Omental fat pad (tissue), 4 donors: ENCODE data around the gene MFAP3. TPM values are rescaled to one million over a fixed set of nuclear protein-coding genes. Genes with fewer than 3 reads are reported as not detected.
"Not testable (repeated sequence)": the region's sequence is repeated elsewhere in the genome, so short reads cannot be mapped to it uniquely, and the experiment has no call there.

Experiments
- ATAC-seq: fragments of 150-250 bp; one replicate; pipeline ENCODE4 v1.9.1; 2016; ENCODE audit warnings: mild to moderate bottlenecking, moderate library complexity; ENCODE audit not compliant: low FRiP score
- DNase-seq: peaks from one replicate; pipeline ENCODE4 v3.0.0-alpha.2; 2019; ENCODE audit warnings: low spot score
- total RNA-seq, 4 donors: library from RNA; depleted of rRNA; stranded (reverse); fragments of >200 nt; gene quantifications; one replicate each; pipeline ENCODE4 v1.1.0, GENCODE V29; 2016
- TF ChIP-seq, protein P1 (sequence below), 3 donors: fragments of 450-650 bp; IDR thresholded peaks; one replicate each; pipeline ENCODE4 v1.5.1; 2016 to 2017; ENCODE audit warnings: antibody characterized with exemption in 3 of 3, mild to moderate bottlenecking in 3 of 3, moderate library complexity in 2 of 3

The MFAP3 gene
- total RNA-seq, 4 donors from 2014 or later = 33.1 to 99.6 (median 43.1) TPM

- TF ChIP-seq, protein P1, sequence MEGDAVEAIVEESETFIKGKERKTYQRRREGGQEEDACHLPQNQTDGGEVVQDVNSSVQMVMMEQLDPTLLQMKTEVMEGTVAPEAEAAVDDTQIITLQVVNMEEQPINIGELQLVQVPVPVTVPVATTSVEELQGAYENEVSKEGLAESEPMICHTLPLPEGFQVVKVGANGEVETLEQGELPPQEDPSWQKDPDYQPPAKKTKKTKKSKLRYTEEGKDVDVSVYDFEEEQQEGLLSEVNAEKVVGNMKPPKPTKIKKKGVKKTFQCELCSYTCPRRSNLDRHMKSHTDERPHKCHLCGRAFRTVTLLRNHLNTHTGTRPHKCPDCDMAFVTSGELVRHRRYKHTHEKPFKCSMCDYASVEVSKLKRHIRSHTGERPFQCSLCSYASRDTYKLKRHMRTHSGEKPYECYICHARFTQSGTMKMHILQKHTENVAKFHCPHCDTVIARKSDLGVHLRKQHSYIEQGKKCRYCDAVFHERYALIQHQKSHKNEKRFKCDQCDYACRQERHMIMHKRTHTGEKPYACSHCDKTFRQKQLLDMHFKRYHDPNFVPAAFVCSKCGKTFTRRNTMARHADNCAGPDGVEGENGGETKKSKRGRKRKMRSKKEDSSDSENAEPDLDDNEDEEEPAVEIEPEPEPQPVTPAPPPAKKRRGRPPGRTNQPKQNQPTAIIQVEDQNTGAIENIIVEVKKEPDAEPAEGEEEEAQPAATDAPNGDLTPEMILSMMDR (IDR thresholded peaks at IDR 0.05) = no peak
- no peak for DNase-seq
- ATAC-seq = no peak
Measured at GRCh38 chr5:154060606-154061005, 21.8 kb downstream of the MFAP3 start.

DNA sequence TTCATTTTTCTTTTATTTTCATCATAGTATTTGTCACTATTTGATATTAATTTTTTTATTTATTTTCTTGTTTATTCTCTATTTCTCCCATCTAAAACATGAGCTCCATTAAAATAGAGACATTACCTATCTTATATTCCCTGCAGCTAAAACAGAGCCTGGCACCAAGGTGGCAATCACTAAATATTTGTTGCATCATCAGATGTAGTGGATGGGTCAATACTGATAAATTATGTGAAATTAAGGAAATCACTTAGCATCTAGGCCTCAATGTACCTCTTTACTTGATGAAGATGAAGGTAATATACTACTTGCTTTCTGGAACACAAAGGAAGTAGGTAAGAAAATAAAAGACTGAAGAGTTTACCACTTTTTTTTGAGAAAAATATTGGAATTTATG lies 24.6 kb downstream of the MFAP3 start:
- ATAC-seq (no peak), DNase-seq (no peak)
- TF ChIP-seq, protein P1 (IDR thresholded peaks at IDR 0.05) = no peak

DNA sequence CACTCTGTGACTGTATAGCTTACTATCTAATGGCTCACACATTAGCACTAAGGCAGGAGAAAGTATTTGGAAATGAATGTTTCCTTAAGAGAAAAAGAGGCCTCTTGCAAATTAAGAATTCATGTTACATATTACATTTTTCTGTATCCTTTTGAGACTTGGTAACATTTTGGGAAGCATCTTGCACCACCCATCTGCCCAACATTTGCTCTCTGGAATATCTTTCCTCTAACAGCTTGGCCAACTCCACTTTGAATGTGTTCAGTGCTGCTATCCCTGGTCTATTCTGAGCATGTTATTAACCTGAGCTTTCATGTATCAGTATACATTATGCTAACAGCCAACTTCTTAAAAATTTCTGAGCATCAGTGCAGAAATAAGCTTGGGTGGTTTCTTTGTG lies 27.2 kb downstream of the MFAP3 start:
- TF ChIP-seq, protein P1 (IDR thresholded peaks at IDR 0.05) = no peak
- ATAC-seq (no peak), DNase-seq (no peak)

DNA sequence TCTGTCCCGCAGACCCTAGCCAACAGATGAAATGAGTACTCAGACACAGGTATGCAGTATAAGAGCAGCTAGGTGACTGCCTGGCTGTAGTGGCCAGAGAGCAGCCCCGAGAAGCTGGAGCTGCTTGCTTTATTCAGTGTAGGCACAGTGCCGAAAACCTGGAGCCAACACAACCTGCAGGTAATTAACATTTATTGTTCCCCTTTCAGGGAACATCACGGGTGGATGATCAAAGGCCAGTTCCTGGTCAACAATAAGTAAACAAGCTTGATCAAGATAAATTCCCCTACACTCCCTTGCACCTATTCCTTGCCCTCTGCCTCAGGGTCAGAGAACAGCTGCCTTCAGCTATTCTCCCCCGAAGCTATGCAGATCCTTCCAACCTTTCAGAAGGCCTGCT lies 31.1 kb downstream of the MFAP3 start:
- not testable (repeated sequence) for ATAC-seq, DNase-seq

DNA sequence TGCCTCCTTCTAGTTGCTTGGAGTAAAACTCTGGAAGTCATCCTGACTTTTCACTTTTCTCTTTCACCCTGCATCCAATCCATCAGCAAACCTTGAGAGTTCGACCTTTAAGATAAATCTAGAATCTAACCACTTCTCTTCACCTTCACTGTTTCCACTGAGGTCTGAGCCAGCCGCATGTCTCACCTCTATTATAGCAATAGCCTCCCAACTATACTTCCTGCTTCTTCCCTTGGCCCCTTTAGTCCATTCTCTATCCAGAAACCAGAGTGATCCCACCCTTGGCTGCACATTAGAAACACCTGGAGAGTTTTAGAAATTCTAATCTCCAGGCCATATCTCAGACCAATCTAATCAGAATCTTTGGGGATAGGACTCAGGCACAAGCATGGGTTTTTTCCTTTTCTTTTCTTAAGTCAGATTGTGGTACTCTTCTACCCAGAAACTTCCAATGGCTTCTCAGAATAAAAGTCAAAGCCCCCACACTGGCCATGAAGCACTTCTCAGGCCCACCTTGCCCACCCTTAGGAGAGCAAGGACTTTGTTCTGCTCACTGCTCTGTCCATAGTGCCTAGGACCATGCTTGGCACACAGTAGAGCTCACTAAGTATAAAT lies 33.1 kb downstream of the MFAP3 start:
- DNase-seq (no peak), ATAC-seq (no peak)
- TF ChIP-seq, protein P1 (IDR thresholded peaks at IDR 0.05) = no peak

DNA sequence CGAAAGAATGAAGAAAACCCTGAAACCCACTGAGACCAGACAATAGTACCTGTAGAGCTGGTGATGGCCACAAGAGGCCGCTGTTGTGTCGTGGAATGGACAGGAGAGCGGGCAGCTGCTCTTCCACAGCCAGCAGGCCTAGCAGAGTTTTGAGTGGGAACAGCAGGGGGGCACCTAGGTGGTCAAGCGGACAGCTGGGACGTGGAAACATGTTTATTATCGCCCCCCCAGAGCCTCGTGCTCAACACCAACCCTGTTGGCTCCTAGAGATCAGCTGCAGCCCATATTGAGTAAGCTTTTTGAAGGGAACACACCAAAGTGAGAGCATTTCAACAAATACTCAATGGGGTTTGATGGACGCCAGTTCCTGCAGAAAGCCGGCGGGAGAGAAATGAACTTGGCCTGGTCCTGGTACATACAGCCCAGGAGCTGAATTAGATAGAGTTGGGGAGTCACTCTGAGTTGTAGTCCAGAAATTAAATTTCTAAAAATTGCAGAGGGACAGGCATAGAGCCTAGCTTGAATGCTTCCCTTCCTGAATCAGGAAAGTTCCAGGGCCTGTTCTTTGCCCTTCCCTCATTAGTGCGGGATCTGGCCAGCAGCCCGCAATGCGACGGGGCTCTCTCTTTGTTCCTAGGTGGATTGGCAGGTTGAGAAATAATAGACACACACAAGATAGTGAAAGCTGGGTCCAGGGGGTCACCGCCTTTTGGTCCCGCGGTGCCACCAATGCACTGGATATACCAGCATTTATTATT lies 33.8 kb downstream of the MFAP3 start:
- peak; percentile 93 for DNase-seq
- TF ChIP-seq, protein P1 (IDR thresholded peaks at IDR 0.05) = peak in 2 of 3 donors; percentile 64 to 83
- ATAC-seq = peak; percentile 85

DNA sequence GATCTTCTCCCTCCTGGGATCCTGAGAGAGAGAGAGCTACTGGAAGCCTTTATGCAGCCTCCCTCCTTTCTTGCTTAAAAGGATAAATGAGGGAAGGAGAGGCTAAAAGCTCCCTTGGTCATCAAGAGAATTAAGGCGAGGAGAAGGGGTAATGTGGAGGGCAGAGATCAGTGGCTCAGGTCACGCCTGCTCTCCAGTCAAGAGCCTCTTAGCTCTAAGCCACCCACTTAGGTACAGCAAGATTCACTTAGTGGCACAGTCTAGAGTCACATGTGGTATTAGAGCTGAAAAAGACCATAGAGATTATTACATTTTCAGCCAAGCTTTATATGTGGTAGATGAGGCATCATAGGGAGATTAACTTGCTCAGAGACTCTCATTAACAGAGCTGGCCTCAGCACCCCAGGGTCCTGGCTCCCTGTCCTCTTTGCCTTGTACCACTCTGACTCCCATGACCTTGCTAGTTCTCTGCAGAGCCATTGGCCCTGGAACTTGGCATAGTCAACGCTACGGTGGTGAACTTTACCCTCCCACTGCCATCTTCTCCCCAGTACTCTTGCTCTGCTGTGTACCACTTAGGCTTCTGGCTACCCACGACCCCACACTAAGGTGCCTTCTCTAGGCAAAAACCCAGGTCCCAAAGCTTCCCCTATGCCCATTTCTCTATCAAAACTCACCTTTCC lies 37.6 kb downstream of the MFAP3 start:
- TF ChIP-seq, protein P1 (IDR thresholded peaks at IDR 0.05) = no peak
- no peak for ATAC-seq
- DNase-seq = no peak
